IMR-90 (cell line): ENCODE results near the gene PTPN21. TPM values are rescaled to one million over a fixed set of nuclear protein-coding genes. Genes with fewer than 3 reads are reported as not detected.
A peak's percentile ranks its signal among the peaks of the same experiment; 100 is the strongest.

Experiments
- ATAC-seq: fragments of 200-7000 bp; cut with Tn5 transposase; 2 replicates; pipeline ENCODE4 v1.9.1; 2020; ENCODE audit warnings: low read depth, mild to moderate bottlenecking, moderate library complexity
- BruUV-seq: library from RNA; stranded (reverse); fragments of 400-500 nt; replicated peaks from 2 replicates; lab custom pipeline; 2021; lab: Mats Ljungman, UMichigan
- CTCF ChIA-PET: fragments of 300-600 bp; formaldehyde crosslinking; extraction: SDS; loops from one replicate; lab custom pipeline; 2021; ENCODE audit warnings: antibody characterized with exemption; lab: Yijun Ruan, JAX
- POLR2A ChIA-PET: fragments of 300-600 bp; sonication (Branson Sonifier 250); formaldehyde crosslinking; loops from one replicate; lab custom pipeline; 2022; ENCODE audit warnings: antibody characterized with exemption; ENCODE audit not compliant: unreplicated experiment; lab: Charles Lee
- DNase-seq: peaks from one replicate; pipeline ENCODE4 v3.0.0; 2013
- H2AFZ ChIP-seq: replicated peaks from 2 replicates; pipeline ENCODE3; 2013; ENCODE audit warnings: low read length, mild to moderate bottlenecking; ENCODE audit not compliant: poor library complexity
- H2AK5ac ChIP-seq: 2 replicates; pipeline ENCODE4 v1.6.1; 2013; ENCODE audit warnings: low read depth, low read length, inconsistent platforms
- H2AK9ac ChIP-seq: replicated peaks from 2 replicates; pipeline ENCODE3; 2013; ENCODE audit warnings: mild to moderate bottlenecking, low read depth, low read length, moderate library complexity; ENCODE audit not compliant: poor library complexity
- H2BK120ac ChIP-seq: 2 replicates; pipeline ENCODE4 v1.6.1; 2013; ENCODE audit warnings: low read depth, low read length, inconsistent platforms
- H2BK15ac ChIP-seq: 3 replicates; pipeline ENCODE4 v1.6.1; 2013; ENCODE audit warnings: low read depth, low read length, inconsistent platforms
- H2BK20ac ChIP-seq: 2 replicates; pipeline ENCODE4 v1.6.1; 2013; ENCODE audit warnings: low read depth, mild to moderate bottlenecking, inconsistent platforms, low read length, moderate library complexity
- H2BK5ac ChIP-seq: 2 replicates; pipeline ENCODE4 v1.6.1; 2013; ENCODE audit warnings: mild to moderate bottlenecking, low read depth, low read length, inconsistent platforms; ENCODE audit not compliant: poor library complexity, severe bottlenecking
- H3K14ac ChIP-seq: replicated peaks from 2 replicates; pipeline ENCODE4 v1.6.1; 2013; ENCODE audit warnings: low read depth, low read length, inconsistent platforms
- H3K18ac ChIP-seq: 2 replicates; pipeline ENCODE4 v1.6.1; 2013; ENCODE audit warnings: low read depth, low read length, control low read depth
- H3K23ac ChIP-seq: 2 replicates; pipeline ENCODE4 v1.6.1; 2013; ENCODE audit warnings: low read depth, low read length, inconsistent platforms
- H3K27ac ChIP-seq: 2 replicates; pipeline ENCODE4 v1.5.1; 2013; ENCODE audit warnings: mild to moderate bottlenecking, control low read depth, low read length; ENCODE audit not compliant: insufficient read depth
- H3K27me3 ChIP-seq: 2 replicates; pipeline ENCODE4 v1.6.1; 2013; ENCODE audit warnings: low read length; ENCODE audit not compliant: control insufficient read depth, insufficient read depth
- H3K36me3 ChIP-seq: 2 replicates; pipeline ENCODE4 v1.6.1; 2013; ENCODE audit warnings: low read length, mixed read lengths; ENCODE audit not compliant: control insufficient read depth, insufficient read depth
- H3K4ac ChIP-seq: 2 replicates; pipeline ENCODE4 v1.6.1; 2013; ENCODE audit warnings: low read depth, low read length, inconsistent platforms
- H3K4me1 ChIP-seq: 2 replicates; pipeline ENCODE4 v1.6.1; 2013; ENCODE audit warnings: low read length, mixed read lengths; ENCODE audit not compliant: control insufficient read depth, insufficient read depth
- H3K4me2 ChIP-seq: 2 replicates; pipeline ENCODE4 v1.6.1; 2013; ENCODE audit warnings: low read depth, mild to moderate bottlenecking, control low read depth, low read length, moderate library complexity
- H3K4me3 ChIP-seq: 2 replicates; pipeline ENCODE4 v1.5.1; 2013; ENCODE audit warnings: low read depth, mild to moderate bottlenecking, control low read depth, low read length, moderate library complexity; ENCODE audit not compliant: insufficient read depth
- H3K56ac ChIP-seq: 2 replicates; pipeline ENCODE4 v1.6.1; 2013; ENCODE audit warnings: low read length, inconsistent platforms; ENCODE audit not compliant: insufficient read depth; ENCODE audit errors: extremely low read depth
- H3K79me1 ChIP-seq, 2 experiments: 2 replicates each; pipeline ENCODE4 v1.6.1; 2013; ENCODE audit warnings: low read length in 2 of 2, inconsistent platforms in 1 of 2, low read depth in 1 of 2
- H3K9ac ChIP-seq: 2 replicates; pipeline ENCODE4 v1.6.1; 2013; ENCODE audit warnings: low read depth, low read length, control low read depth
- H3K9me1 ChIP-seq: 2 replicates; pipeline ENCODE4 v1.6.1; 2013; ENCODE audit warnings: low read length, inconsistent platforms; ENCODE audit not compliant: insufficient read depth
- H3K9me3 ChIP-seq: 2 replicates; pipeline ENCODE4 v1.6.1; 2013; ENCODE audit warnings: low read length; ENCODE audit not compliant: control insufficient read depth, insufficient read depth
- H4K20me1 ChIP-seq: 2 replicates; pipeline ENCODE4 v1.6.1; 2013; ENCODE audit warnings: low read length, inconsistent platforms; ENCODE audit not compliant: insufficient read depth
- H4K5ac ChIP-seq: 2 replicates; pipeline ENCODE4 v1.6.1; 2013; ENCODE audit warnings: mild to moderate bottlenecking, low read depth, low read length, control low read depth
- H4K8ac ChIP-seq, 2 experiments: 2 replicates each; pipeline ENCODE4 v1.6.1; 2013; ENCODE audit warnings: low read depth in 2 of 2, low read length in 2 of 2, control low read depth in 1 of 2, inconsistent platforms in 1 of 2
- H4K91ac ChIP-seq: 2 replicates; pipeline ENCODE4 v1.6.1; 2013; ENCODE audit warnings: low read depth, low read length, inconsistent platforms; ENCODE audit not compliant: insufficient read depth
- CTCF ChIP-seq: conservative IDR thresholded peaks from 2 replicates; pipeline ENCODE4 v1.5.1; 2012; ENCODE audit warnings: mild to moderate bottlenecking, low read depth, low read length, improper control_type of control experiment
- FOS ChIP-seq: fragments of 150-350 bp; IDR thresholded peaks from 2 replicates; pipeline ENCODE4 v1.6.1; 2016; ENCODE audit warnings: low read depth, low read length
- MAZ ChIP-seq: IDR thresholded peaks from 2 replicates; pipeline ENCODE4 v1.6.1; 2012; ENCODE audit warnings: low read depth, mild to moderate bottlenecking, low read length, improper control_type of control experiment, moderate library complexity, borderline replicate concordance
- RAD21 ChIP-seq: IDR thresholded peaks from 2 replicates; pipeline ENCODE4 v1.6.1; 2012; ENCODE audit warnings: low read length, improper control_type of control experiment
- RFX5 ChIP-seq: IDR thresholded peaks from 2 replicates; pipeline ENCODE4 v1.8.0; 2012; ENCODE audit warnings: low read depth, mild to moderate bottlenecking, low read length, moderate library complexity
- SMC3 ChIP-seq: fragments of 150-350 bp; IDR thresholded peaks from 2 replicates; pipeline ENCODE4 v1.6.1; 2016; ENCODE audit warnings: low read depth, mild to moderate bottlenecking, antibody characterized with exemption, low read length, moderate library complexity
- WGBS, 2 experiments: methylation state at CpG; one replicate each; pipeline versions ENCODE4 v1.1.5 to v1.1.7; 2013; ENCODE audit warnings: missing lambda C conversion rate in 2 of 2; ENCODE audit not compliant: insufficient read length in 1 of 2; ENCODE audit errors: extremely low coverage in 2 of 2; 5-methylcytosine and 5-hydroxymethylcytosine counted together
- dilution Hi-C: fragments of 300-500 bp; cut with HindIII; formaldehyde crosslinking; loops from one replicate; pipeline ENCODE4 v1.14.3; 2018; ENCODE audit warnings: low sequenced_read_pairs; ENCODE audit not compliant: unreplicated experiment
- in situ Hi-C: fragments of 300-500 bp; cut with MboI; formaldehyde crosslinking; loops from 3 replicates; pipeline ENCODE4 v1.14.3; 2019; ENCODE audit warnings: low sequenced_read_pairs, inconsistent platforms, mixed read lengths
- intact Hi-C: fragments of 100-400 bp; cut with micrococcal nuclease; formaldehyde crosslinking; loops from 2 replicates; pipeline ENCODE4 v1.10.0; 2022
- polyA plus RNA-seq, 3 experiments: library from polyadenylated mRNA; depleted of rRNA; stranded (reverse); fragments of >200 nt; gene quantifications; 2 replicates each; pipeline ENCODE4 v1.2.3, GENCODE V29; 2012; ENCODE audit warnings: low replicate concordance in 1 of 3
- total RNA-seq: library from RNA; depleted of rRNA; stranded (reverse); fragments of >200 nt; gene quantifications from 2 replicates; pipeline ENCODE4 v1.2.3, GENCODE V29; 2012

PTPN21 gene
- total and polyA plus RNA-seq, 2 of the 4 experiments (the other 2 are of a cell fraction): 10.4 to 10.7 TPM

DNA sequence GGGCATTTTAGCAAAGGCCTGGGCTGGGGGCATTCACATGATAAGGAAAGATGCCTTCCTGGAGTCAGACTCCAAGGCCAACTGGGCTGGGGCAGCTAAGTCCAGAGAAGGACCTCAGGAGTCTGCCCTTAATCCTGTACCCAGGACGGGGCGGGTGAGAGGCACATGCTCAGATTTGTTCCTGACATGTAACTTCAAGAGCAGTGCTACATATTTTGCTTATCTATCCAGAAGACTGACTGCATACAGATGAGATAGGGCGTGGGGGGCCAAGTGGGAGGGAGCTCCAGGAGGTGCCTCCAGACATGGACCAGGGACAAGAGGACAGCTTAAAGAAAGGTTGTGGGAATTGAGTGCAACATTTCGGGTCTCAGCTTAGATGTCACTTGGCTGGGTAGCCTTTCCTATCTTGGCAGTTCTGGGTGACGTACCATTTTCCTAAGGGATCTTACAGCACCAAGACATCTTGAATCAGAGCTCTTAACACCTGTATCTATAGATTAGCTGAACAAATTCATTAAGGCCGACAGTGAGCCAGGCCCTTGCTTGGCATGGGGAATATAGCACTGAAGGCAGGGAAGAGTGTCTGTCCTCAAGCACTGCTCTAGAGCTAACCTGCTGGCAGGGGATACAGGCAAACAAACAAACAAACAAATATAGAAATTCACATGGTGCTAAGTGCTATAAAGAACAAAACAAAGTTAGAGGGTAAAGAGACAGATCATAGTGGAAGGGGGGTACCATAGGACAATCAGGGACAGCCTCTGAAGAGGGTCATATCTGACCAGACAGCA, 61.2 kb downstream of the PTPN21 start (continued):
- TF ChIP-seq RFX5 (no peak), FOS (no peak)

DNA sequence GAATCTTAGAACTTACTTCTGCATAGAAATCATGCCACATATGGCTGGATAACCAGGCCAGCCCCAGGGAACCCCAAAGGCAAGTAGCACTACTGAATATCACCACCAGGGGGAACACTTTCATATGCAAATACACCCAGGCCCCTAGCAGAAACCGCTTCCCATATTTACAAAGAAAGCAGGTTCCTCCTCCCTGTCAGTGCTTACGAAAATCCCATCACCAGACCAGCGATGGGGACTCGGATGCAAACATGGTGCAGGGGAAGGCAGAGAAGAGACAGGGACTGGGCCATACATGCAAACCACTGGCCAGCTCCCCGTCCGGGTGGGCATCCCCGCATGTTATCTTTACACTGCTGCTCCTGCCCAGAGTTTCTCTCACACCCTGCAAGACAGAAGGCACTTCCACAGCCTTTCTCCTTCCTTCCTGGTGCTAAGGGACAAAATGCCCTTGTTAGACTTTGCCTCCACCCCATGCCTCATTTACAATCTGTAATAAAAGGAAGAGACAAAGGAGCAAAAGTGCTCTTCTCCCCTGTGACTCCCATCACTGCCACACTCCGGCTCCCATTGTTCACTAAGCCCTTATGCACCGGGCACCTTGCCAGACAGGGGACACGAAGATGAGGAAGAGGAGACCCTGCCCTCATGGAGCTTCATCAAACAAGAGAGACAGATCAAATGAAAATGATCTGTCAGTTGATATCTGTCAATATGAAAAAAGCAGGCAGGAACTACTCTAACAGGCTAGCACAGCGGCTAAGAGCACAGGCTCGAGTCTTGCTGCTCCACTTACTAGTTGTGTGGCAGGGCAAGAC, 62.3 kb downstream of the PTPN21 start:
- Histone ChIP-seq H3K36me3 (peaks cover 43% of the 10 kb centered on the region), H3K56ac (no peak overlapping the region), H2BK20ac (no peak overlapping the region), H4K5ac (no peak overlapping the region), H3K27ac (no peak overlapping the region), H3K18ac (no peak overlapping the region), H3K79me1 (peaks cover 10 to 13% of the 10 kb centered on the region in 2 experiments; a peak in 3 of 4 replicates), H2AK5ac (no peak overlapping the region), H3K14ac (no peak overlapping the region), H3K4me3 (no peak overlapping the region), H2BK120ac (no peak overlapping the region), H2AK9ac (no peak overlapping the region), H2BK5ac (no peak overlapping the region), H4K20me1 (peaks cover 6% of the 10 kb centered on the region; the same call in 1 of the 2 replicates), H3K4me1 (0 out of 2 replicates have a peak, but pooled peaks cover 2% of the 10 kb centered on the region), H3K4me2 (no peak overlapping the region), H4K91ac (no peak overlapping the region), H3K23ac (no peak overlapping the region), H3K9me3 (no peaks in the 10 kb centered on the region), H3K4ac (no peak overlapping the region), H2BK15ac (no peak overlapping the region), H2AFZ (peak overlapping the region; percentile 12), H3K9me1 (peaks cover 3% of the 10 kb centered on the region; the same call in 1 of the 2 replicates), H3K27me3 (no peaks in the 10 kb centered on the region), H3K9ac (no peak overlapping the region), H4K8ac (0 out of 4 replicates have a peak overlapping the region, but pooled peaks of 1 of the 2 experiments have one; percentile 8)
- DNase-seq (peak; percentile 81), ATAC-seq (peak; percentile 96)
- no TSS peak for BruUV-seq
- dilution Hi-C loops: no loop called here
- ChIA-PET CTCF (interaction anchor here (1.3 to 1.9 kb wide), 3 partner anchors 10 to 67 kb away, joined by 3 to 7 read pairs (median 4); no protein-coding TSS in a partner anchor), POLR2A (no interaction called here)
- peak; percentile 66 for TF ChIP-seq RAD21
- TF ChIP-seq RFX5: no peak
- peak; percentile 71 for TF ChIP-seq SMC3
- peak; percentile 79 for TF ChIP-seq CTCF
- TF ChIP-seq MAZ: no peak
- WGBS, 2 experiments: 19% methylated on average over 4 of the region's 12 CpGs; no CpG with 5 or more reads in 1 of the 2 experiments
- intact Hi-C loops: loop anchor here (1.0 to 10.0 kb wide), 3 partner anchors 68 to 548 kb away; no protein-coding TSS in a partner anchor
- in situ Hi-C loops: no loop called here
